Skeletal muscle tissue (tissue), 4 donors: ENCODE results near the gene SMIM13. TPM values are rescaled to one million over a fixed set of nuclear protein-coding genes. Genes with fewer than 3 reads are reported as not detected.
"Not testable (repeated sequence)": the region's sequence is repeated elsewhere in the genome, so short reads cannot be mapped to it uniquely, and the experiment has no call there.

ENCODE experiments used
- H3K27ac ChIP-seq: one replicate; pipeline ENCODE4 v1.7.0; 2013; ENCODE audit warnings: mild to moderate bottlenecking, low read depth, low read length, inconsistent platforms
- H3K27me3 ChIP-seq, 3 donors: one replicate each; pipeline ENCODE4 v1.7.0; 2013; ENCODE audit warnings: low read length in 3 of 3; ENCODE audit not compliant: control insufficient read depth in 3 of 3, insufficient read depth in 3 of 3
- H3K36me3 ChIP-seq, 3 donors: one replicate each; pipeline ENCODE4 v1.7.0; 2013; ENCODE audit warnings: low read length in 3 of 3; ENCODE audit not compliant: control insufficient read depth in 3 of 3, insufficient read depth in 3 of 3
- H3K4me1 ChIP-seq, 3 donors: one replicate each; pipeline ENCODE4 v1.7.0; 2013; ENCODE audit warnings: low read length in 3 of 3, mild to moderate bottlenecking in 3 of 3; ENCODE audit not compliant: control insufficient read depth in 3 of 3, insufficient read depth in 3 of 3
- H3K4me3 ChIP-seq, 3 donors: one replicate each; pipeline ENCODE4 v1.7.0; 2013; ENCODE audit warnings: low read length in 3 of 3
- H3K9ac ChIP-seq, 3 donors: one replicate each; pipeline ENCODE4 v1.7.0; 2013; ENCODE audit warnings: low read length in 3 of 3, mild to moderate bottlenecking in 3 of 3, moderate library complexity in 2 of 3, low read depth in 1 of 3
- H3K9me3 ChIP-seq, 3 donors: one replicate each; pipeline ENCODE4 v1.7.0; 2013; ENCODE audit warnings: low read length in 3 of 3; ENCODE audit not compliant: control insufficient read depth in 3 of 3
- total RNA-seq: library from RNA; depleted of rRNA; stranded (reverse); fragments of >200 nt; gene quantifications from one replicate; pipeline ENCODE4 v1.2.3, GENCODE V29; 2014
- donor health status: Osteomylitis.

The SMIM13 gene
- total RNA-seq, 1 donor from 2014 or later: 7.8 TPM

GRCh38 chr6:11115808-11116536, 22.3 kb downstream of the SMIM13 start:
- not testable (repeated sequence) for H3K9ac ChIP-seq, H3K4me3 ChIP-seq, H3K4me1 ChIP-seq, H3K27ac ChIP-seq, H3K27me3 ChIP-seq, H3K36me3 ChIP-seq, H3K9me3 ChIP-seq

DNA sequence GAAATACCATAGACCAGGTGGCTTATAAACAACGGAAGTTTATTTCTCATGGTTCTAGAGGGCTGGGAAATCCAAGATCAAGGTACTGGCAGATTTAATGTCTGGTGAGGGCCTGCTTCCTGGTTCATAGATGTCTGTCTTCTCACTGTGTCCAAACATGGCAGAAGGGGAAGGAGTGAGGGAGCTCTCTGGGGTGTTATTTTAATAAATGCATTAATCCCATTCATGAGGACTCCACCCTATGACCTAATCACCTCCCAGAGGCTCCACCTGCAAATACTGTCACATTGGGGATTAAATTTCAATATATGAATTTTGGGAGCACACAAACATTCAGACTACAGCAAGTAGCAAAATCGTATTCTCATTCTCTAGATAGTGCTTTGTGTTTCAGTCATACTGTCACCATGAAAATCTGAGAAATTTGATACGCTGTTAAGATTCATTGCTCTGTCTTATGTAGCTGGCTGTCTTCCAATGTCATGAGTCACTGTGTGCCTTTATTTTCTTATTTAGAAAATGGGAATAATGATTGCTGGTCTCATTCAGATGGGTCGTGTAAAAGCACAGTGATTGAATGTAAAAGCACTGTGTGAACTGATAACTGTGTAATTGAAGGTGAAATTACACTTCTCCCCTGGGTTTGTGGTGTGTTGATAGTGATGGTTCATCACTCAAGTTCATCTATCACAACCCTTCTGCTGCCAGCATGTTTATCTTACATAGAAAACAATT, 26.8 kb downstream of the SMIM13 start:
- H3K9ac ChIP-seq: no peak overlapping the region
- H3K27me3 ChIP-seq: no peaks in the 10 kb centered on the region
- no peak overlapping the region for H3K27ac ChIP-seq
- H3K36me3 ChIP-seq: no peaks in the 10 kb centered on the region
- H3K4me1 ChIP-seq: peaks cover 0 to 6% (median 0%) of the 10 kb centered on the region in 3 donors
- no peaks in the 10 kb centered on the region for H3K9me3 ChIP-seq
- no peak overlapping the region for H3K4me3 ChIP-seq

DNA sequence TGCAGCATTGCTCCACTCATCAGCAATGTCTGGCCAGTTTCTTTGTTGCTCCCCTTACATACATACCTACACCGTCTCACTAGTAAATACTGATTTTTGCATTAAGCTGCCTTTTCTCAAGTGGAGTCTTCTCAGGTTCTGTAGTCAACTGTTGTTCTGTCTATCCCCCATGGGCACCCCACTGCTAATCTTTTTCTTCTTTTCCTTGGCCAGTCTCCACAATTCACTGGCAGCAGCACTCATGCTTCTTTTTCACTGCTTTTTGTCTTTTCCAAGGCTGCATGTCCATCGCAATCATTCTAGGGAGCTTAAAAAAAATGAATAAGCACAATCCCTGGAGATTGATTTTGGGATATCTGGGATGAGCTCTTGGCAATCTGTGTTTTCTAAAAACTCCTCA, 28.2 kb downstream of the SMIM13 start:
- Histone ChIP-seq H3K27ac (no peak overlapping the region), H3K4me3 (no peak overlapping the region), H3K4me1 (peaks cover 0 to 6% (median 0%) of the 10 kb centered on the region in 3 donors), H3K27me3 (no peaks in the 10 kb centered on the region), H3K36me3 (no peaks in the 10 kb centered on the region), H3K9me3 (no peaks in the 10 kb centered on the region), H3K9ac (no peak overlapping the region)

DNA sequence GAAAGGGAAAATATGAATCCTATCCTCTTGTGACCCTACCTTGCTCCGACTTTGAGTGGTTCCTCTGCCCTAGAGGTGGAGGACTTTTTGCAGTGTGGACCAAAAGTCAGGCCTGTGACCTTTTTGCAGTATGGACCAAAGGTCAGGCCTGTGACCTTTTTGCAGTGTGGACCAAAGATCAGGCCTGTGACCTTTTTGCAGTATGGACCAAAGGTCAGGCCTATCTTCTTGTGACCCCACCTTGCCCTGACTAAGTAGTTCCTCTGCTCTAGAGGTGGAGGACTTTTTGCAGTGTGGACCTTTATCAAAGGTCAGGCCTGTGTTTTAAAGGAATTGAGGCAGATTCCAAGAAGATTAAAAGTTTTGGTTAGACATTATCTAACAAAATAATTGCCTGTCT, 28.7 kb downstream of the SMIM13 start:
- no peak overlapping the region for H3K9ac ChIP-seq
- no peaks in the 10 kb centered on the region for H3K36me3 ChIP-seq
- no peaks in the 10 kb centered on the region for H3K27me3 ChIP-seq
- H3K4me1 ChIP-seq: peaks cover 0 to 6% (median 0%) of the 10 kb centered on the region in 3 donors
- no peak overlapping the region for H3K4me3 ChIP-seq
- no peak overlapping the region for H3K27ac ChIP-seq
- no peaks in the 10 kb centered on the region for H3K9me3 ChIP-seq

GRCh38 chr6:11123978-11124377, 30.3 kb downstream of the SMIM13 start:
- Histone ChIP-seq H3K4me3 (no peak overlapping the region), H3K36me3 (peaks cover 0 to 4% (median 0%) of the 10 kb centered on the region in 3 donors), H3K27ac (no peak overlapping the region), H3K4me1 (peaks cover 11 to 15% (median 11%) of the 10 kb centered on the region in 3 donors), H3K27me3 (no peaks in the 10 kb centered on the region), H3K9me3 (no peaks in the 10 kb centered on the region), H3K9ac (no peak overlapping the region)

GRCh38 chr6:11126876-11127275, 33.2 kb downstream of the SMIM13 start:
- no peak overlapping the region for H3K27ac ChIP-seq
- no peaks in the 10 kb centered on the region for H3K9me3 ChIP-seq
- H3K27me3 ChIP-seq: no peaks in the 10 kb centered on the region
- peaks cover 11 to 18% (median 13%) of the 10 kb centered on the region in 3 donors for H3K4me1 ChIP-seq
- H3K4me3 ChIP-seq: no peak overlapping the region
- H3K9ac ChIP-seq: no peak overlapping the region
- H3K36me3 ChIP-seq: peaks cover 0 to 4% (median 0%) of the 10 kb centered on the region in 3 donors

DNA sequence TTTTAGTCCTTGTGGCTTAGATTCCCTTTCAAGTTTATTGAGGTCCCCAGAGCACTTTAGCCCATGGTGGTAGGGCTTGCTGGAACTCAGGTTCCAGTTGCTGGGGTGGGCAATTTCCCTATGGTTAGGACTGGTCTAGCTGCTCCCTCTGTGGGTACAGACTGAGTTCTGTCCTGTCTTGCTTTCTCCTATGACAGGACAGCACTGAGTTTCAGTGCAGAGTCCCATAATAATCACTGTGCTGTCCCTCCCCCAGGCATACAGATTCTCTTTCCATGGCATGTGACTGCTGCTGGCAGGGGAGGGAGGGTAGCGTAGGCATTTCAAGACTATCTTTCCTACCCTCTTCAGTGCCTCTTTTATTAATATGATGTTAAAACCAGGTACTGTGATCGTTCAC, 35.0 kb downstream of the SMIM13 start:
- Histone ChIP-seq H3K4me1 (peaks cover 11 to 13% (median 12%) of the 10 kb centered on the region in 3 donors), H3K4me3 (peak overlapping the region in 2 of 3 donors; percentile 0 to 4), H3K27me3 (no peaks in the 10 kb centered on the region), H3K27ac (no peak overlapping the region), H3K36me3 (peaks cover 0 to 4% (median 0%) of the 10 kb centered on the region in 3 donors), H3K9ac (no peak overlapping the region), H3K9me3 (no peaks in the 10 kb centered on the region)

DNA sequence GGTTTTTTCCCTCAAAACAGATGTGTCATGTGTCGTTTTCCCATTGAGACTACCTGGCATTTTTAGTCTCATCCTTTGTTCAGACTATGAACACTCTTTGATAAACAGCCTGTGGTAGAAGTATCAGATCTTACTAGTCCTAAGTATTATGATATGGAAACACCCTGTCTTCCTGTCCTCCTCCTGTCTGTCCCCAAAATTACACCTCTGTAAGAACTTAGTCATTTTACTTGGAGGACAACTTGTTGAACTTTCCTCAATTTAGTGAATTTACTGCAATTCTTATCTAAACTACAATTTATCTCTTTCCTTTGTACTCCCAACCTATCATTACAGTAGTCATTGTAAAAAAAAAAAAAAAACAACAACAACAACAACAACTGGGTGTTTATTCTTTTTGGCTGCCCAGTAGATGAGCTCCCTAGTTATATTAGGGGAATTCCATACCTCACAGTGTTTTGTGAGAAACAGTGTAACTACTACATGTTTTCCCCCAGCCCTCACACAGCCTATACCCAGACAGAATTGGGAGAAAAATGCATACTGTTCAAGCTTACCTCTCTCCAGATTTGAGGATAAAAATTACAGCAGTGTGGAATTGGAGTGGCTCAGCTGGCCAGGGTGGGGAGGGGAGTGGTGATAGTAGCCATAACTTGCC, 36.4 kb downstream of the SMIM13 start:
- H3K4me3 ChIP-seq: no peak overlapping the region
- no peak overlapping the region for H3K9ac ChIP-seq
- peaks cover 11 to 13% (median 12%) of the 10 kb centered on the region in 3 donors for H3K4me1 ChIP-seq
- peaks cover 0 to 8% (median 5%) of the 10 kb centered on the region in 3 donors for H3K36me3 ChIP-seq
- H3K27me3 ChIP-seq: no peaks in the 10 kb centered on the region
- no peaks in the 10 kb centered on the region for H3K9me3 ChIP-seq
- no peak overlapping the region for H3K27ac ChIP-seq

DNA sequence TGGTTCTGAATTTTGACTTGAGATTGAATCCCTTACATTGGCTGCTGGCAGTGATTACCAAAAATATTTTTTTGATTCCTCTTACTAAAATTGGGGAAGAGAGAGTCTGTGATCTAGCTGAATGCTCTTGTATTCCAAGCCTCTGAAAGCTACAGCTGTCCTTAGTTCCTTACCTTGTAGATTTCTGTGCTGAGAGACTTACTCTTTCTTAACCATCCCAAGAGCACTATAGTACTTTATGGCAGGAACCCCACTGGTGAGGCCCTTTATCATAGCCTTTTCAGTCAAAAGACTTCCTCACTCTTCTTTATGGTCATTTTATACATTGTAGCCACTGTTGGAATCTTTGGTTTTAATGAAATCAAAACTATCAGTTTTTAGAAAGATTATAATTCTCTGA, 37.0 kb downstream of the SMIM13 start:
- Histone ChIP-seq H3K9me3 (no peaks in the 10 kb centered on the region), H3K9ac (no peak overlapping the region), H3K4me3 (no peak overlapping the region), H3K27ac (no peak overlapping the region), H3K4me1 (peaks cover 11 to 13% (median 12%) of the 10 kb centered on the region in 3 donors), H3K27me3 (no peaks in the 10 kb centered on the region), H3K36me3 (peaks cover 4 to 13% (median 10%) of the 10 kb centered on the region in 3 donors)
